ENCODE data around the gene PRKG1.

- TF ChIP-seq PHF8 (conservative IDR thresholded peaks at IDR 0.05; ENCODE audit: low read depth, low read length) = no peak
- no peak for TF ChIP-seq ATF2 (IDR thresholded peaks at IDR 0.05; ENCODE audit: low read length)
- no peak for TF ChIP-seq JUND (IDR thresholded peaks at IDR 0.05; ENCODE audit: low read length)
- no peak for TF ChIP-seq SIN3A (conservative IDR thresholded peaks at IDR 0.05 in 1 of 2, IDR thresholded peaks at IDR 0.05 in 1 of 2; ENCODE audit: low read depth in 1 of 2, low read length in 2 of 2)
- no peak for TF ChIP-seq RNF2 (IDR thresholded peaks at IDR 0.05; ENCODE audit: borderline replicate concordance, low read depth, low read length, missing control alignments, poor library complexity, severe bottlenecking)
- TF ChIP-seq CTCF (IDR thresholded peaks at IDR 0.05; ENCODE audit: control extremely low read depth in 1 of 3, insufficient read depth in 1 of 3, low read depth in 1 of 3, low read length in 3 of 3) = no peak
- no peak for TF ChIP-seq SP1 (IDR thresholded peaks at IDR 0.05; ENCODE audit: low read depth, low read length)
- TF ChIP-seq POLR2AphosphoS5 (IDR thresholded peaks at IDR 0.05; ENCODE audit: low read depth, low read length) = no peak
- no peak for TF ChIP-seq CEBPB (IDR thresholded peaks at IDR 0.05; ENCODE audit: low read depth, low read length)
- no peak for TF ChIP-seq HDAC6 (IDR thresholded peaks at IDR 0.05; ENCODE audit: low read depth, low read length)
- TF ChIP-seq RXRA (IDR thresholded peaks at IDR 0.05; ENCODE audit: insufficient read depth, low read depth, low read length) = no peak
- TF ChIP-seq RAD21 (IDR thresholded peaks at IDR 0.05 in 1 of 2, conservative IDR thresholded peaks at IDR 0.05 in 1 of 2; ENCODE audit: low read depth in 2 of 2, low read length in 2 of 2) = no peak
Measured at GRCh38 chr10:51763746-51764145, 689.5 kb downstream of the PRKG1 start.

All from H1 (cell line).